ENCODE results near the gene ABI3BP.

GRCh38 chr3:100708989-100709841 lies 284.0 kb downstream of the ABI3BP start, which contains the start of gene TFG:
- TF ChIP-seq POLR2A (IDR thresholded peaks at IDR 0.05) (peak in 1 of 2 donors; percentile 73), CTCF (IDR thresholded peaks at IDR 0.05) (no peak)
